Cardiac fibroblast (primary cell): Measurements from ENCODE around the gene FAM43A.
A peak's percentile ranks its signal among the peaks of the same experiment; 100 is the strongest.

Experiments
- DNase-seq, 2 donors: peaks; one replicate each; pipeline versions ENCODE4 v3.0.0 to v3.0.0-alpha.2; 2010; ENCODE audit warnings: low read depth in 2 of 2
- H3K4me3 ChIP-seq, 2 donors: replicated peaks in 1 of 2; 1 replicate in 1 of 2; 2 replicates in 1 of 2; pipeline ENCODE4 v1.5.1; 2011; ENCODE audit warnings: low read depth in 2 of 2, low read length in 2 of 2, mild to moderate bottlenecking in 2 of 2, moderate library complexity in 1 of 2
- CTCF ChIP-seq: IDR thresholded peaks from one replicate; pipeline ENCODE4 v1.5.1; 2011; ENCODE audit warnings: low read depth, mild to moderate bottlenecking, low read length, inconsistent platforms

FAM43A gene

GRCh38 chr3:194688946-194689345, 3.3 kb downstream of the FAM43A start:
- peak overlapping the region in 1 of 2 donors; percentile 83 for H3K4me3 ChIP-seq
- no peak for TF ChIP-seq CTCF
- peak in 1 of 2 donors; percentile 11 for DNase-seq

- no peak for TF ChIP-seq CTCF
- peak overlapping the region in 1 of 2 donors; percentile 83 for H3K4me3 ChIP-seq
- DNase-seq, result peak; percentile 65 to 85
Observed at GRCh38 chr3:194689493-194689944, 3.8 kb downstream of the FAM43A start.

DNA sequence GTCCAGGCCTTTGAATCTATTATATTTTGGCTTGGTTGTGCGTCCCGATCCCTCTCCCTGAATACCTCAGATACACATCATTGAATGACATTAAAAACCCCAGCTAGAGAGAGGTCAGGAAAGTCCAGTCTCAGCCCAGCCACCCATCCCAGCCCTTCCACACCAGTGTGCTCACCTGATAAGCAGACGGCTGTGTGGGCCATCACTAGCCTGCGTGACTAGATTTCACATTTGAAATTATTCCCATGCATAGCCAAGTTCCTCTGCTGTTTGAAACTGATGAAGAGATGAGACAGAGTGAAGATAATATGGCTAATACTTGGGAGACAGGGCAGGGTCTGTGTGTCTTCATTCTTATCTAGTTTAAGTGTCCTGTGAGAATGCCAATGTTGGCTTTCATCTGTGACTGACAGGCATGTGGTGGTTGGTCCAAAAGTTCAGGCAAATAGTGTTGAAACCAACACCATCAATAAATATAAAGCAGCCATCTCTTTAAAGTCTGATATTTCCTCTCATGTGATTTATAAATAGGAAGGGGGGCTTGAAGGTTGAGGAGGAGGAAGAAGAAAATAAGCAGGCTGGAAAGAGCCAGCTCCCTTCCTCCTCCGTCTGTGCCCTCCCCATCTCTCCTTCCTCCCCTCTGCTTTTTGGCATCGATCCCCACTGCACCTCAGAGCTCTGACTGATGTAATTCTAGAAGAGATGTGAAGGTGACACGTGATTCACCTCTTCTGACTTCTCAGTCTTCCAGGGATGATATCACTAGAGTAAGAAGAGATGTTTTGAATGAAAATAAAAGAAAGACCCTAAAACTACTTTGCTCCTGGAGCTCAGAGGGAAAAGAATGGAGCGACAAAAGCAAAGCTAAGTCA, 5.1 kb downstream of the FAM43A start:
- no peak for TF ChIP-seq CTCF
- DNase-seq, result peak; percentile 29 to 49
- H3K4me3 ChIP-seq, result no peak overlapping the region

- peak in 1 of 2 donors; percentile 32 for DNase-seq
- no peak for TF ChIP-seq CTCF
- H3K4me3 ChIP-seq, result no peak overlapping the region
Observed at GRCh38 chr3:194691481-194692283, 6.0 kb downstream of the FAM43A start.

GRCh38 chr3:194696702-194697101, 11.0 kb downstream of the FAM43A start:
- DNase-seq, result no peak
- TF ChIP-seq CTCF, result no peak

DNA sequence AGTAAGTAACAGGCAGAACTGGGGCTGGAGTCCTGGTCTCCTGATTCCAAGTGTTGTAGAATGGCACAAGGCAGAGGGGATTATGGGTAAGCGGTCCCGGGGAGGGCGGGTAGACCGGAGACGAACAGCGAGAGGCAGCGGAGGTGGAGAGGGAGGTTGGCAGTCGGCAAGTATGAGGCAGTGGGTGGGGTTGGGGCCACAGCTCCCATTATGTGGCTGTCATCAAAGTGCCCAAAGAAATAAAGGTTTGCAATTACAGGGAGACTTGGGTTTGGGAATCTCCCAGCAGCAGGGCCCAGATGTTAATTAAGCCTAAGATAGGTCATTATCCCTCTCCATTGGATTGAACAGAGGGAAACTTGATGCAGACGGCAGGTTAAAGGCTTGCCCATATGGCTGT, 16.9 kb downstream of the FAM43A start:
- DNase-seq, result no peak
- H3K4me3 ChIP-seq, result no peak overlapping the region
- no peak for TF ChIP-seq CTCF

More at GRCh38 chr3:194696702-194697101, 11.0 kb downstream of the FAM43A start:
- no peak overlapping the region for H3K4me3 ChIP-seq
